Renal pelvis (tissue), 4 donors: ENCODE measurements around the gene FAM193B. TPM values are rescaled to one million over a fixed set of nuclear protein-coding genes. Genes with fewer than 3 reads are reported as not detected.

Experiments
- DNase-seq: peaks from one replicate; pipeline ENCODE4 v3.0.0-alpha.2; 2013
- polyA plus RNA-seq, 3 donors: library from polyadenylated mRNA; unstranded; fragments of 120-200 nt; gene quantifications; one replicate each; pipeline ENCODE4 v1.2.1, GENCODE V29; 2013; ENCODE audit not compliant: insufficient read length in 3 of 3

FAM193B gene
- polyA plus RNA-seq, 3 donors = 78.8 to 110 (median 105) TPM

GRCh38 chr5:177472460-177473442 lies 81.6 kb downstream of the FAM193B start:
- DNase-seq = peak; percentile 64

DNA sequence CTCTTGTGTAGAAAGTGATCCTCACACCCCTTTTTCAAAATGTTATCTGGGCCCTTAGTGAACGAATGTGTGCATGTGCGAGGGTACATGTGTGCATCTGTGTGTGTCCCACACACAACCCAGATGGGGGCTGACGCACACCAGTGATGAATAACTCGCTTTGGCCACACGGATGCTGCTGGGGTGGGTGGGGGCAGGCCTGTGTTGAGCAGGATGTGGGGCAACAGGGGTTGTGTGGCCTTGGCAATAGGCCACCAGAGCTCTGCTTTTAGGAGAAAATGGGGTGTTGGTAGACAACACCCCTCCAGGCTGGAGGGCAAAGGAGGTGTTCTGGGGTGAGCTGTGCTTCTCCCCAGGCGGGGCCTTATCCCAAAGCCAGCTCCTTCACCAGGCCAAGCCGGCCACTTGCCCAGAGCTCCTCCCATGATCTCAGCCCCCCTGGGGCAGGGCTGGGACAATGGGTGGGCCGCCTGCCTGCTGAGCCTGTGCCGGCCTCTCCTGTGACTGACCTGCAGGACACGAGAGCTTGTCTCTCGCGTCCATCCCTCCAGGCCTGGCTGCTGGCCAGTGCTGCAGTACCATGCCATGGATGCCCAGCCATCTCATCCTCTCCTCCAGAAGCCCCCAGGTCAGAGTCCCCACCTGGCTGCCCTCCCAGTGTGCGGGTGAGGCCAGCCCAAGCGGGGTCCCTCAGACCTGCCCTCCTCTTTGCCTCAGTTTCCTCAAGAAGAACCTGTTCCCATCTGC lies 82.6 kb downstream of the FAM193B start:
- DNase-seq = no peak

DNA sequence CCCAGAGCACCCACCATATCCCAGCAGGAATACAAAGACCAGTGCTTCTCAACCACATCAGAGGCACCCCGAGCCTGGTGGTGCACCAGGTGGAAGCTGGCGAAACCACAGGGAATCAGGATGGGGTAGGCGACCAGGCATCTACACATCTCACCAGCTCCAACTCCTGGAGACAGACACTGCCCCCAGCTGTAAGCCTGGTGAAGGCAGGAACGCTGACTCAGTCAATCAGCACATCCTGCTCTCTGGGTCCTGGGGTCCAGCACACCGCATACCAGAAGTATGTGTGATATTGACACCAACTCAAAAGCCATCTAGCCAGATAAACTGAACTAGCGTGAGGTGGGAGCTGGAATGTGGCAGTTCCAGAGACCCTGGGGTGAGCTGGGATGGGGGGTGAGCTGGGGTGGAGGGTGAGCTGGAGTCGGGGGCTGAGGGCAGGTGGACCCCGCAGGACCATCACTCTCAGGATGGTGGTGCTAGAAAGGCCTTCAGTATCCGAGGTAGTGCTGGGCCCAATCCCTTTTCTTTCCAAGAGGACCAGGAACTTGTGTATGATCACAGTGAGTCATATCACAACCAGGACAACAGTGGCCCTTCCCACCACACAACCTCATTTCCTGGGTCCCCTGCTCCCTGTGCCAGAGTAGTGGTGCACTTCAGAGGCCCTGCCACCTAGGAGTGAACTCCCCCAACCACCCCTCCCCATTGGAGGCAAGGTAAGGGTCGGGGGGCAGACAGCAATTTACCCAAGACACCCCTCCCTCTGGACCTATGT lies 83.4 kb downstream of the FAM193B start:
- DNase-seq = no peak

Other genes starting within 250 kb of the FAM193B start
- 10 to 100 TPM; 22.4 to 30.8 (median 26.2) TPM for gene MXD3, start 242.7 kb downstream of the FAM193B start, polyA plus RNA-seq
- gene LMAN2, start 202.9 kb downstream of the FAM193B start, polyA plus RNA-seq = 100 to 1,000 TPM; 139 to 165 (median 142) TPM
- 10 to 100 TPM; 16.3 to 18.9 (median 17.4) TPM for gene RGS14, start 196.6 kb downstream of the FAM193B start, polyA plus RNA-seq
- 100 to 1,000 TPM; 215 to 304 (median 249) TPM for gene SLC34A1, start 170.1 kb downstream of the FAM193B start, polyA plus RNA-seq
- 1 to 10 TPM; 3.1 to 6.2 (median 5.2) TPM for gene PFN3, start 153.9 kb downstream of the FAM193B start, polyA plus RNA-seq
- gene F12, start 145.0 kb downstream of the FAM193B start, polyA plus RNA-seq = 10 to 100 TPM in 2 of 3 donors, 1 to 10 TPM in 1; 9.1 to 22.1 (median 20.7) TPM
- gene GRK6, start 127.9 kb downstream of the FAM193B start, polyA plus RNA-seq = 10 to 100 TPM; 27.9 to 32.3 (median 30.6) TPM
- gene PRR7, start 107.7 kb downstream of the FAM193B start, polyA plus RNA-seq = 1 to 10 TPM; 2.3 to 3.1 (median 2.9) TPM
- 100 to 1,000 TPM; 198 to 243 (median 217) TPM for gene DBN1, start 80.9 kb downstream of the FAM193B start, polyA plus RNA-seq
- 100 to 1,000 TPM; 117 to 152 (median 120) TPM for gene PDLIM7, start 57.0 kb downstream of the FAM193B start, polyA plus RNA-seq
- gene DOK3, start 44.7 kb downstream of the FAM193B start, polyA plus RNA-seq = 1 to 10 TPM; 6.6 to 7.2 (median 7.1) TPM
- gene DDX41, start 37.6 kb downstream of the FAM193B start, polyA plus RNA-seq = 100 to 1,000 TPM in 2 of 3 donors, 10 to 100 TPM in 1; 97.3 to 111 (median 103) TPM
- gene TMED9, start 37.6 kb upstream of the FAM193B start, polyA plus RNA-seq = 100 to 1,000 TPM; 164 to 180 (median 166) TPM
- gene B4GALT7, start 45.6 kb upstream of the FAM193B start, polyA plus RNA-seq = 10 to 100 TPM; 28.7 to 34.0 (median 29.6) TPM
- under 1 TPM; 0.12 to 0.67 (median 0.21) TPM for gene FAM153A, start 228.3 kb upstream of the FAM193B start, polyA plus RNA-seq